Retinal pigment epithelial cell (primary cell): Measurements from ENCODE around the gene GINS2.
A peak's percentile ranks its signal among the peaks of the same experiment; 100 is the strongest.

Source experiments
- DNase-seq: peaks from one replicate; pipeline ENCODE4 v3.0.0-alpha.2; 2010; ENCODE audit warnings: low read depth
- H3K4me3 ChIP-seq: 2 replicates; pipeline ENCODE4 v1.5.1; 2011; ENCODE audit warnings: mild to moderate bottlenecking, low read length, control low read depth, moderate library complexity
- CTCF ChIP-seq: conservative IDR thresholded peaks from 2 replicates; pipeline ENCODE4 v1.5.1; 2011; ENCODE audit warnings: low read depth, low read length, control low read depth, inconsistent platforms

GINS2 gene

GRCh38 chr16:85704011-85704410 lies 15.3 kb upstream of the GINS2 start:
- DNase-seq, result no peak
- no peak overlapping the region for H3K4me3 ChIP-seq
- TF ChIP-seq CTCF, result no peak

- peak; percentile 62 for DNase-seq
- no peak for TF ChIP-seq CTCF
- H3K4me3 ChIP-seq, result no peak overlapping the region
Observed at GRCh38 chr16:85699628-85700027, 10.9 kb upstream of the GINS2 start.

GRCh38 chr16:85698935-85699558 lies 10.3 kb upstream of the GINS2 start:
- no peak for DNase-seq
- no peak for TF ChIP-seq CTCF
- H3K4me3 ChIP-seq, result no peak overlapping the region

- DNase-seq, result no peak
- TF ChIP-seq CTCF, result no peak
- H3K4me3 ChIP-seq, result no peak overlapping the region
Observed at GRCh38 chr16:85698459-85698891, 9.7 kb upstream of the GINS2 start.

- H3K4me3 ChIP-seq, result no peak overlapping the region
- no peak for TF ChIP-seq CTCF
- no peak for DNase-seq
Observed at GRCh38 chr16:85697431-85697830, 8.7 kb upstream of the GINS2 start.

- TF ChIP-seq CTCF, result no peak
- no peak for DNase-seq
- no peak overlapping the region for H3K4me3 ChIP-seq
Observed at GRCh38 chr16:85696781-85697180, 8.0 kb upstream of the GINS2 start.

GRCh38 chr16:85695196-85696128 lies 6.7 kb upstream of the GINS2 start:
- no peak overlapping the region for H3K4me3 ChIP-seq
- no peak for TF ChIP-seq CTCF
- DNase-seq, result no peak
